Activated CD8-positive, alpha-beta memory T cell treated with anti-CD3 and anti-CD28 coated beads for 48 hours (primary cell): ENCODE data around the gene TTC33.
"Not testable (repeated sequence)": the region's sequence is repeated elsewhere in the genome, so short reads cannot be mapped to it uniquely, and the experiment has no call there.

Experiments used
- DNase-seq, 3 experiments: peaks; one replicate each; pipeline ENCODE4 v3.0.0-alpha.2; 2020; ENCODE audit warnings: low read depth in 2 of 3, low spot score in 2 of 3

Gene TTC33

DNA sequence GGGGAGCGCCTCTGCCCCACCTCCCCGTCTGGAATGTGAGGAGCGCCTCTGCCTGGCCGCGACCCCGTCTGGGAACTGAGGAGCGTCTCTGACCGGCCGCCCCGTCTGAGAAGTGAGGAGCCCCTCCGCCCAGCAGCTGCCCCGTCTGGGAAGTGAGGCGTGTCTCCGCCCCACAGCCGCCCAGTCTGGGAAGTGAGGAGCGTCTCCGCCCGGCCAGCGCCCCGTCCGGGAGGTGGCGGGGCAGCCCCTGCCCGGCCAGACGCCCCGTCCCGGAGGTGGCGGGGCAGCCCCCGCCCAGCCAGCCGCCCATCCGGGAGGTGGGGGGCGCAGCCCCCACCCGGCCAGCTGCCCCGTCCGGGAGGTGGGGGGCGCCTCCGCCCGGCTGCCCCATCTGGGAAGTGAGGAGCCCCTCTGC is 33.3 kb downstream of the TTC33 start:
- not testable (repeated sequence) for DNase-seq

DNA sequence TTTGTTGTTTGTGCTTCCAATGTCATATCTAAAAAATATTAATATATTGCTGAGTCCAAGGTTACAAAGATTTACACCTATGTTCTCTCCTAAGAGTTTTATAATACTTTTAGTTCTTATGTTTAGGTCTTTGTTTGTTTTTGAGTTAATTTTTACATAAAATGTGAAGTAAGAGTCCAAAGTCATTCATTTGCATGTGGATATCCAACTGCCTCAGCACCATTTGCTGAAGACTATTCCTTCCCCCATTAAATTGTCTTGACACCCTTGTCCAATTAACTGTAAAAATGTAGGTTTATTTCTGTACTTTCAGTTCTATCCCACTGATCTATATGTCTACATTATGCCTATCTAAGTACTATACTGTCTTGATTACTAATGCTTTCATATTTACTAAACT is 35.7 kb downstream of the TTC33 start:
- no peak for DNase-seq

DNA sequence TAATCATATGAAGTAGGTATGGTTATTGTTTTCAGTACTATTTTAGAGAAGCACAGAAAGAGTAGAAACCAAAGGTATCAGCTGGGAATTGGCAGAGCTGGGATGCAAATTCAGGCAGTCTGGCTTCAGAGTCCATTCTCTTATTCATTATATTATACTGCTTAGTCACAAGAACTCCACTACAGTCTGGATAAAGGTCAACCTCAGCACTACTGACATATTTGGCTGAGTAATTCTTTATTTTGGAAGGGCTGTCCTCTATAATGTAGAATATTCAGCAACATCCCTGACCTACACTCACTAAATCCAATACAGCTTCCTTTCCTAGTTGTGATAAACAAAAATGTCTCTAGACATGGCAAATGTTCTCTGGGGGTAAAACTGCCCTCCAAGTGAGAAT is 38.5 kb downstream of the TTC33 start:
- no peak for DNase-seq

DNA sequence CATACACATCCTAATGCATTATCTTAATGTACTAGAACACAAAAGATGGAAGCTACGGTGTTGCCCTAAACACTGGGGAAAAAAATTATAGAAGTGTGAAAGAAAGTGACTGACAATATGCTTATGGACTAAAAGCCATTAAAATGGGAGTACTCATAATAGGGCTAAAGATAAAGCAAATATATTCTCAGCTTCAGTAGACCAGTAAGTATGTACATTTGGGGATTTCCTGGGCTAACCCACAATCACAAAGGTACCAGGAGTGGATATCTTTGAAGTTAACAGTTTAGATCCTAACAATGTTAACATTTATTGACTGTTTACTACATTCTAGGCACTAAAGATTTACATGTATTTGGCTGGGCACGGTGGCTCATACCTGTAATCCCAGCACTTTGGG is 39.2 kb downstream of the TTC33 start:
- DNase-seq: no peak

DNA sequence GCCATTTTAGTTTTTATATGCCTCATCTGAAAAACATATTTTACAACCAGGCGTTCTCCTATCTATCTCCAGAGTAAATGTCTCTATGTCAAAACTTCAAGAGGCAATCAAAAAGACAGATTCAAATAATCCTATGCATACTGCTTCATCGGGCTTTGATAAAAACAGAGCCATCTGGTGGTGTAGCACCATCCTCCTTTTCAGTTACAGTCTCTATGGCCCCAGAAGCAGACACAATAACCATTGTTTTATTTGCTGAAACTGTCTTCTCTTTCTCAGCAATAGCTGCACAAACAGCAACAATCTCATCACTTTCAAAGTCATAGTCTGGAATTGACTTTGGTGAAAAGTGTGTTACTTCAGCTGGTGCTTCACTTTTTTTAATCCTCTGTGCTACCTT is 39.8 kb downstream of the TTC33 start:
- DNase-seq: no peak

DNA sequence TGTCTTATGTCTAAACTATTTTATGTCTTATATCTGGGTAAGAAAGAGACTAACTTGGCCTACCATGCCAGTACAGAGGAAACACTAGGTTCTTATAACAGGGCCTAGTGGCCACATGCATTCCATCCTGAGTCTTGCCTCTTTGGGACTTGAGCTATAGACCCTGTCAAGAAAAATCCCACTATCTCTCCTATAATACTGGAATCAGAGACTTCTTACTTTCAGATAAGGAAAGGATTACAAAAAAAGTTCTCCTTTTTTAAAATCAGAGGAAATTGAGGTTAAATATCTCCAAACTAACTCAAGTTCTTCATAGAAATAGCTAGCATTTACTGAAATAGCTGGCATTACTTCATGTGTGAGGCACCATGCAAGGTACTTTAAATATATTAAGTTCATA is 41.8 kb downstream of the TTC33 start:
- no peak for DNase-seq

DNA sequence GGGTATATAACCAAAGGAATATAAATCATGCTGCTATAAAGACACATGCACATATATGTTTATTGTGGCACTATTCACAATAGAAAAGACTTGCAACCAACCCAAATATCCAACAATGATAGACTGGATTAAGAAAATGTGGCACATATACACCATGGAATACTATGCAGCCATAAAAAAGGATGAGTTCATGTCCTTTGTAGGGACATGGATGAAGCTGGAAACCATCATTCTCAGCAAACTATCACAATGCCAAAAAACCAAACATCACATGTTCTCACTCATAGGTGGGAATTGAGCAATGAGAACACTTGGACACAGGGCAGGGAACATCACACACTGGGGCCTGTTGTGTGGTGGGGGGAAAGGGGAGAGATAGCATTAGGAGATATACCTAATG is 45.2 kb downstream of the TTC33 start:
- not testable (repeated sequence) for DNase-seq

DNA sequence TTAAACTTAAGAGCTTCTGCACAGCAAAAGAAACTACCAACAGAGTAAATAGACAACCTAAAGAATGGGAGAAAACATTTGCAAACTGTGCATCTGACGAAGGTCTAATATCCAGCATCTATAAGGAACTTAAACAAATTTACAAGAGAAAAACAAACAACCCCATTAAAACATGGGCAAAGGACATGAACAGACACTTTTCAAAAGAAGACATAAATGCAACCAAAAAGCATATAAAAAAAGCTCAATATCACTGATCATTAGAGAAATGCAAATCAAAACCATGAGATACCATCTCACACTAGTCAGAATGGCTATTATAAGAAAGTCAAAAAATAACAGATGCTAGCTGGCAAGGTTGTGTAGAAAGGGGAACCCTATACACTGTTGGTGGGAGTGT is 50.3 kb downstream of the TTC33 start:
- DNase-seq: not testable (repeated sequence)

DNA sequence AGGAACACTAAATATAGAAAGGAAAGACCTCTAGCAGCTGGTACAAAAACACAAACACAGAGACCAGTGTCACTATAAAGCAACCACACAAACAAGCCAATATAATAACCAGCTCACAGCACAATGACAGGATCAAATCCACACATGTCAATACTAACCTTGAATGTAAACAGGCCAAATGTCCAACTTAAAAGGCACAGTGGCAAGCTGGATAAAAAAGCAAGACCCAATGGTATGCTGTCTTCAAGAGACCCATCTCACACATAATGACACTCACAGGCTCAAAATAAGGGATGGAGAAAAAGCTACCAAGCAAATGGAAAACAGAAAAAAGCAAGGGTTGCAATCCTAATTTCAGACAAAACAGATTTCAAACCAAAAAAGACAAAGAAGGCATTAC is 53.7 kb downstream of the TTC33 start:
- not testable (repeated sequence) for DNase-seq

DNA sequence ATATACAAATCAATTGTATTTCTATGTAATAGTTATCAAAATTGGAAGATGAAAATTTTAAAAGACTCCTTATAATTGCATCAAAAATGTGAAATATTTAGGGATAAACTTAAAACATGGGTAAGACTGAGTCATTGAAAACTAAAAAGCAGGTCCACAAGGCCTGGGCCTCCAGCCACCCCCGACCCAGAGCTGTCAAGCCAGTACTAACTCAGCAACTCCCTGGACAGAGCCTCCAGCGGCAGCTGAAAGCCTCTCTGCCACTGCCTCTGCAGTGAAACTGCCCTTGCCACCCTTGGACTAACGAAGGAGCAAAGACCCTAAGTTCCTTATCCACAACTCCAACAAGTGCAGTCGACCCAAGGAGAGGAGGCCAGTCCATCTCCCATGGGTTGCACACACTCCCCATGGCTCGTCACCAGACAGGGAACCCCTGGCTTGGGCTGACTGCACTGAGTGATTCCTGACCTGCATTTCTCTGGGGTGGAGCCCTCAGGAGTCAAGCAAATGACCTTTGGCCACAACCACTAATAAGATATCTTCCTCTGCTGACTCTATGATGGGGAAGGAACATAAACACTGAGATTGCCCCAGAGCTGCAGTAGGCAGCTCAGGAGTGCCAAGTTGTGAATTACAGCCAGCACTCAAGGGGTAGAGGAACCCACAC is 55.5 kb downstream of the TTC33 start:
- no peak for DNase-seq

DNA sequence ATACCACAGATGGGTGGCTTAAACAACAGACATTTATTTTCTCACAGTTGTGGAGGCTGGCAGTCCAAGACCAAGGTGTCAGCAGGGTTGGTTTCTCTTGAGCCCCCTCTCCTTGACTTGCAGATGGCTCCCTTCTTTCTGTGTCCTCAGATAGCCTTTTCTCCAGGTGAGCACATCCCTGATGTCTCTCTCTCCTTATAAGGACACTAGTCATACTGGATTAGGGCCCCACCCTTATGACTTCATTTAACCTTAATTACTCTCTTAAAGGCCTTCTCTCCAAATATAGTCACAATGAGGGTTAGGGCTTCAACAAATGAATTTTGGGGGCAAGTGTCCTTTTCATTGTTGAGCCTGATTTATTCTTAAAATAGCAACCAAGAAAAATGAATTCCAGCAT is 61.3 kb downstream of the TTC33 start:
- no peak for DNase-seq

DNA sequence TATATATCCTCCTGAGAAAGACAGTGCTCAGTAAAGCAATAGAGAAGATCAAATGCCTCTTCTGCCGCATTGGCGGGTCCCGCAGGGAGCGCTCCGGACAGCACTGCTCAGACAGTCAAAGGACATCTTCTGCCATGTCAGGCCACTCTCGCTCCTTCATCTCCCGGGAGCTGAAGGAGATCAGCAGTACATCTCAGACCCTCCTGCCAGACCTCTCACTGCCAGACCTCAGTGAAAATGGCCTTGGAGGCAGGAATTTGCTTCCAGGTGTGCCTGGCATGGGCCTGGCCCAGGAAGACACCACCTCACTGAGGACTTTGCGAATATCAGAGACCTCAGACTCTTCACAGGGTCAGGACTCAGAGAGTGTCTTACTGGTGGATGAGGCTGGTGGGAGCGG is 63.9 kb downstream of the TTC33 start:
- DNase-seq: no peak

DNA sequence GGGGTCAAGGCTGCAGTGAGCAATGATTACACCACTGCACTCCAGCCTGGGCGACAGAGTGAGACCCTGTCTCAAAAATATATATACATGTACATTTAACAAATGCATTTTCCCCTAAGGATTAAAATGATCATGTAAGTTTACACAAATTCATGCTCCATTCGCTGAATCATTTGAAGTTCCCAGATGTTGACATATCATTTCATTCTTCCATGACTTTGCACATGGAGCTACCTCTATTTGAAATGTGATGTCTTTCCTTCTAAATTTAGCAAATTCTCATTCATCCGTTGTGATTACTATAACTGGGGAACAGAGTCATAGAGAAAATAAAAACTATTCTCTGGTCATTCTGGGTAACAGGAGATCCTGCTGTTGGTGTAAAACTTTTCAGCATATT is 65.5 kb downstream of the TTC33 start:
- DNase-seq: no peak

DNA sequence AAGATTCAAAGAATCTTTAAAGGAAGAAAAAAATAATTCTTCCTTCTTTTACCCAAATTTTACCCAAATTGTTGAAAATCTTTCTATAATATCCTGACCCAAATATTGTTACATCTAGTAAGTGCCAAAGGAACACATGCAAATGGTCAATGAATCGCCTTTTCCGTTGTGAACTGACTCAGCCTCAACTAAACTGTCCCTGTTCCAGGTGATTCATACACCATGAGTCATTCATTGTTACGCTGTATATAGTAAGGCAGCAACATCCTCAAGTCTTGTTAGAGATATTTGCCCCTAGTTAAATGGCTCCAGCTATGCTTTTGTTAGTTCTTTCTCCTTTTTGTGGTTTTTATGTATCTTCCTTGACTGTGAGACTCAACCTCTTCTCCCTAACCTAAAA is 66.3 kb downstream of the TTC33 start:
- no peak for DNase-seq

DNA sequence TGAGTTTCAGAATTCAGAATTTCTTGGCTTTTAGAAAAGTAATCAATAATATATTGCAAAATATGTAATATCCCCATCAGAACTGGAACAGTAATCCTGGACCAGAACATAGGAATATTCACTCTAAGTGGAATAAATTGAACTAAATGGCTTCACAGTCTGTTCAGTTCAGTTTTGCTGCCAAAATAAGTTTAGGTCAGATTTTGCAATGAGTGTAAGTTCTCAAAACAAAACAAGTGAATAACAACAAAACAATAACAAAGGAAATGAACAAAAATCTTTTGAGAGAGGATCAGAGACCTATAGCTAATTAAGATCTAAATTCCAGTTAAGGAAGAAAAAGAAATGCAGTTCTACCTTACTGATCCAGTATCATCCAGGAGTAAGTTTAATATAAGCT is 66.8 kb downstream of the TTC33 start:
- DNase-seq: no peak

DNA sequence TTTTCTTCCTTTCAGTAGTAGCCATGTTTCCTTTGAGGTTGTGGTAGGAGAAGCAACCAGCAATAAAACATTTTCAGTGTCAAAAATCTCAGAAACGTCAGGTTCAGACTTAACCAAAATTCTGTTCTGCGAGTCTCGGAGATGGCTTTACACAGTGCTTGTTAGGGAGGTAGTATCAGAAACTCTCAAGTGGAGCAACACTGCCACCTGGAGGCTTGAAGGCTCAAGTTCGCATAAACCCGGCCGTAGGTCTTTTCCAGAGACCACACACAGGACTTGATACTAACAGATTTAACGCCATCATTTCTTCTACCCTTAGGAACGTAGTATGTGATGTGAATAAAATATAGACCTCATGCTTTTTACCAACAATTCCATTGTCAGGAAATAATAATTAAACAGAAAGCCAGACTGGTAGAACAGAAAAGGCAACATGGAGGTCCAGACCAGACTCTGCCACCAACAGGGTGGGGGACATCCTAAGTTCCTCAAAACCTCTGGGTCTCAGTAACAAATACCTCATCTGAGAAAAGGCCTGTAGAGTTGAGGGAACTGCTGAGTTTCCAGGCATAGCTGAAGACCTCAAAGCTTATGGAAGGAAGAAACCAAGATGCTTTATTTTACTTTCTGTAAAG is 67.5 kb downstream of the TTC33 start:
- peak; percentile 54 to 71 (median 68) for DNase-seq

DNA sequence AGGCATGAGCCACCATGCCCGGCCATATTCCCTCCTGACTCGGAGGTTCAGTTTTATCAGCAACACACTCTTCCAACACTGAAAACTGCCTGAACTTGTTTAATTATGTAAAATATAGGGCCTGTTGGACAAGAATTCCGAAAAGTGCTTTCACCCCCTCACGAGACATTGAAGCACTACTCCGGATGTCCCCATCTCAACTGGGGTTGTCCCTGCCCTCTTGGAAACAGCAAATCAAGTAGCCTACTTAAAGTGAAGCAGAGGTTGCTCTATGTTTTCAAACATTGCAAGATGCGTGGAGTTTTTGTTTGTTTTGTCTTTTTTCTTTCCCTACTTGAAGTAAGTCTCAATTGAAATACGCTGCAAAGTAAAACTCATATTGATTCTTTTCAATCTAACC is 68.4 kb downstream of the TTC33 start:
- no peak for DNase-seq

DNA sequence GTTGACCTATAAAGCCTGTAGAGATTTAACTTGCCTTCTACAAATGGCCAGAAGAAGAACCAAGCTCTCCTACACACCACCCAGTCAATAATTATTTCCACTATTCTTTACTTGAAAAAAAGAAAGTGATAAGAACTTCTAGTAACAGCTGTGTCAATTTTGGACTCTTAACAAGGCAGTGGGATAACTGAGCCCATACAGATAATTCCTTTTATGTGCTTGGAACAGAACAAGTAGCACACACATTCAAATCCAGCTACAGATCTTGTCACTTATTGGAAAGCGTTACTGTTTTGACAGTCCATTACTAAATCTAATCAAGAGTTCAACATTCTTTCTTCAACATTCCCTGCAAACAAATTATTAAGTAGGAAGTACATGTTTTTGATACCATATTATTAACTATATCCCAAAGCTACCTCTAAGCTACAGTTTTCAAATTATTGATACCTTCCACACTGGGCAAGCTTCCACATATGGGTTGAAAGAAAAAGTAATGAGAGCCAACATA is 69.7 kb downstream of the TTC33 start:
- DNase-seq: no peak

DNA sequence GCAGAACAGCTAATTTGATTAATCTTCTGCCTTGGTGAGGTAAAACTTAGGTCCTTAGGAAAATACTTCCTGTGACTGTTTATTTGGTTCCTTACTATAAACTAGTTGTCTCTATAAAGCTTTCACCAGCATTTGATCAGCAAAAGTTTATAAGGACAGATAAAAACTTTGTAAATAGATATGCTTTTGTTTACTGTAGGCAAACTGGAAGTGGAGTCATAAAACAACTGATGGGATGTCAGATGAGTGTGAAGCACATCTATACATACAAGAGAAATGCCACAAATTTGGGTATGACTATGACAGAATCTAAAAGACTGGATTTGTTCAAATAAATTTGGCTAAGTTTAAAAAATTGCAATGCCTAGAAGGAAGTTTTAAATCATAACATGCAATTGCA is 70.6 kb downstream of the TTC33 start:
- no peak for DNase-seq

DNA sequence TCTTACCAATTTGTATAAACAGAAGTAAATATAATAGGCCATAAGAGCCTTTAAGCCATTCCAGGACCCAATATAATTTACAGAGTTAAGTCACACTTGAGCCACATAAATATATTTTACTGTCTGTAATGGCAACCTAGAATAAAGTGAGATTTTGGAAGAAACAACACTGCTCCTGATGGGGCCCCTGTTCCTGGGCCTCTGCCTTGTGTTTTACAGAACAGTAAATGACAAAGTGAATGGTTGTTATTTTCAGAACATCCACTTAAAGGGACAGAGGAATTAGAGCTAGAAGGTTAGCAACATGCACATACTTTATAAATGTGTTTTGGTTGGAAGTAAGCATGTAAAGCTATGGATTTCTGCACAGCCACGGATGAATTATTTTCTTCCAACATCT is 72.5 kb downstream of the TTC33 start:
- DNase-seq: no peak

DNA sequence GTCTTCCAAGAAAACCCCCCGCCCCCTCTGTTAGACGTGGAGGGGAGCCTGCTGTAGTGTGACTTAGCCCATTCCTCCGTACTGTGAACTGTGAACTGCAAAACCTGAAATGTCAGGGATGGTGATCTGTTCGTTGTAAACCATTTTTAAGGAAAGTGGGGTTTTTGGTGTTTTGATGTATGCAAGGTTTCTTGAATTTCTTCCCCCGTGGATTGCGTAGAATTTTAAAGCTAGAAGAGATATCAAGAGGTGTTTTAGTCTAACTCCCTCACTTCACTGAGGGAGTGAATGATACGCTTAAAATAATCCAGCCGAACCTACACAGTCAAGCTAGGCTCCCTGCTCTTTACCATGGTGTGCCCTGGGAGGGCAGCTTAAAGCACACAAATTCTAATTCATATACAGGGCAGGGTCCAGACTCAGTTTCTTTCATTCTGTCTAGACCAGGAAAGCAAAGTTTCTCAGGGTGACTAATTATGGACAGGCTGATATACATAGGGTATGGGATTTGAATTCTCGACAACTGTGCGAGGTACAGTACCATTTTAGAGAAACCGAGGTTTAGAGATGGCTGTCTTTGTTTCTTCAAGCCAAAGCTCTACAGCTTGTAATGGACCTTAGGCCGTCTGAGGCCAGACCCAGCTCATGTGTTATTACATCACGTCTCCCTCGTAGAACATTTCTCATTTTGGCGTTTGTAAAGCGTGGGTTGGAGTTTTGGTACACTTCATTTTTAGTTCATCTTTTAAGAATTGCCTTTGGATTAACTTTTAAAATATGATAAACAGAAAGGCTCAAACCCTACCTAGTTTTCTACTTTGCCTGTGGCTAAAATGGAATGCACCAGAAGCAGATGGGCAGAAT is 73.4 kb downstream of the TTC33 start:
- DNase-seq: peak in 1 of 3 experiments; percentile 27
